Measurements from ENCODE around the gene PITRM1.

PITRM1 gene

DNA sequence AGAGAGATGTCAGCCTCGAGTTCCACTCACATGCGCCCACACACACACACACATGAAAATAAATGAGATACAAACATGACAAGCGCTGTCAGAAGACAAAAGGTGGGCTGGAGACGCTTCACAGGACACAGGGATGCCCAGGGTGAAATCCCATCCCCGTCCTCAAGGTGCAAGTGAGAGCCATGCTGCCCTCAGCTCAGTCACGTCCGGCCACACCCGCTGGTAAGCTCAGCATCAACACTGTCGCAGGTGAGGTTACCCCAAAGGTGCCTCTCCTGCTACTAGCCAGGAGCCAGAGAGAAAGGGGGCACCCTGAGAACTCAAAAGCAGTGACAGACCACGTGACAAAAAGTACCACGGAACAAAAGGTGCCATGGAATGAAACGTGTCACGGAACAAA lies 22.2 kb downstream of the PITRM1 start:
- H3K27me3 ChIP-seq (ENCODE audit: insufficient read depth, poor library complexity, severe bottlenecking) = no peaks in the 10 kb centered on the region
- H3K4me3 ChIP-seq (replicated peaks; ENCODE audit: insufficient read depth, low read length) = no peak overlapping the region
- no peak for DNase-seq (ENCODE audit: low read depth in 1 of 2, low spot score in 1 of 2)
- H3K27ac ChIP-seq (replicated peaks) = no peak overlapping the region
- TF ChIP-seq GABPA (IDR thresholded peaks at IDR 0.05; ENCODE audit: low read depth) = no peak

DNA sequence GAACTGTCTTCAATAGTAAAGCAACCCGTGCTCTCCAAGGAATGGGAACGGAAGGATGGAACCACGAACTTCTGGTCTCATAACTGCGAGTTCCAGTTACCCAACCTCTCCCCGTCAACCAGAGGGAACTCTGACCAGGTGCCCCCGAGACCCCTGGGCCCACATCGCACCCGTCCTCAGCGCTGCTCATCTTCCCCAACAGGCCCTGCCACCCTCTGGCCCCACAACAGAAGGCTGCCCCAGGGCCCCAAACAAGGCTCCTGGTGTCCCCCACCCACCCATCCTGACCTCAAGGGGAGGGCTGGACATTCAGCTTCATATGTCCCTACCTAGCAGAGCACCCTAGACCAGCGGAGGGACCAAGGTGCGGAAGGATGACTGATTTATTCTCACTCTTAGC lies 22.7 kb downstream of the PITRM1 start:
- TF ChIP-seq GABPA (IDR thresholded peaks at IDR 0.05; ENCODE audit: low read depth) (no peak), POLR2AphosphoS5 (IDR thresholded peaks at IDR 0.05; ENCODE audit: low read depth) (no peak), SPI1 (IDR thresholded peaks at IDR 0.05; ENCODE audit: borderline replicate concordance, low read depth) (no peak)
- TF ChIP-seq, protein P1, sequence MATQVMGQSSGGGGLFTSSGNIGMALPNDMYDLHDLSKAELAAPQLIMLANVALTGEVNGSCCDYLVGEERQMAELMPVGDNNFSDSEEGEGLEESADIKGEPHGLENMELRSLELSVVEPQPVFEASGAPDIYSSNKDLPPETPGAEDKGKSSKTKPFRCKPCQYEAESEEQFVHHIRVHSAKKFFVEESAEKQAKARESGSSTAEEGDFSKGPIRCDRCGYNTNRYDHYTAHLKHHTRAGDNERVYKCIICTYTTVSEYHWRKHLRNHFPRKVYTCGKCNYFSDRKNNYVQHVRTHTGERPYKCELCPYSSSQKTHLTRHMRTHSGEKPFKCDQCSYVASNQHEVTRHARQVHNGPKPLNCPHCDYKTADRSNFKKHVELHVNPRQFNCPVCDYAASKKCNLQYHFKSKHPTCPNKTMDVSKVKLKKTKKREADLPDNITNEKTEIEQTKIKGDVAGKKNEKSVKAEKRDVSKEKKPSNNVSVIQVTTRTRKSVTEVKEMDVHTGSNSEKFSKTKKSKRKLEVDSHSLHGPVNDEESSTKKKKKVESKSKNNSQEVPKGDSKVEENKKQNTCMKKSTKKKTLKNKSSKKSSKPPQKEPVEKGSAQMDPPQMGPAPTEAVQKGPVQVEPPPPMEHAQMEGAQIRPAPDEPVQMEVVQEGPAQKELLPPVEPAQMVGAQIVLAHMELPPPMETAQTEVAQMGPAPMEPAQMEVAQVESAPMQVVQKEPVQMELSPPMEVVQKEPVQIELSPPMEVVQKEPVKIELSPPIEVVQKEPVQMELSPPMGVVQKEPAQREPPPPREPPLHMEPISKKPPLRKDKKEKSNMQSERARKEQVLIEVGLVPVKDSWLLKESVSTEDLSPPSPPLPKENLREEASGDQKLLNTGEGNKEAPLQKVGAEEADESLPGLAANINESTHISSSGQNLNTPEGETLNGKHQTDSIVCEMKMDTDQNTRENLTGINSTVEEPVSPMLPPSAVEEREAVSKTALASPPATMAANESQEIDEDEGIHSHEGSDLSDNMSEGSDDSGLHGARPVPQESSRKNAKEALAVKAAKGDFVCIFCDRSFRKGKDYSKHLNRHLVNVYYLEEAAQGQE (IDR thresholded peaks at IDR 0.05; ENCODE audit: insufficient replicate concordance, low read depth) = no peak
- TF ChIP-seq, protein P2, sequence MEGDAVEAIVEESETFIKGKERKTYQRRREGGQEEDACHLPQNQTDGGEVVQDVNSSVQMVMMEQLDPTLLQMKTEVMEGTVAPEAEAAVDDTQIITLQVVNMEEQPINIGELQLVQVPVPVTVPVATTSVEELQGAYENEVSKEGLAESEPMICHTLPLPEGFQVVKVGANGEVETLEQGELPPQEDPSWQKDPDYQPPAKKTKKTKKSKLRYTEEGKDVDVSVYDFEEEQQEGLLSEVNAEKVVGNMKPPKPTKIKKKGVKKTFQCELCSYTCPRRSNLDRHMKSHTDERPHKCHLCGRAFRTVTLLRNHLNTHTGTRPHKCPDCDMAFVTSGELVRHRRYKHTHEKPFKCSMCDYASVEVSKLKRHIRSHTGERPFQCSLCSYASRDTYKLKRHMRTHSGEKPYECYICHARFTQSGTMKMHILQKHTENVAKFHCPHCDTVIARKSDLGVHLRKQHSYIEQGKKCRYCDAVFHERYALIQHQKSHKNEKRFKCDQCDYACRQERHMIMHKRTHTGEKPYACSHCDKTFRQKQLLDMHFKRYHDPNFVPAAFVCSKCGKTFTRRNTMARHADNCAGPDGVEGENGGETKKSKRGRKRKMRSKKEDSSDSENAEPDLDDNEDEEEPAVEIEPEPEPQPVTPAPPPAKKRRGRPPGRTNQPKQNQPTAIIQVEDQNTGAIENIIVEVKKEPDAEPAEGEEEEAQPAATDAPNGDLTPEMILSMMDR (IDR thresholded peaks at IDR 0.05; ENCODE audit: insufficient read depth, low read length) = no peak
- no peak for DNase-seq (ENCODE audit: low read depth in 1 of 2, low spot score in 1 of 2)

DNA sequence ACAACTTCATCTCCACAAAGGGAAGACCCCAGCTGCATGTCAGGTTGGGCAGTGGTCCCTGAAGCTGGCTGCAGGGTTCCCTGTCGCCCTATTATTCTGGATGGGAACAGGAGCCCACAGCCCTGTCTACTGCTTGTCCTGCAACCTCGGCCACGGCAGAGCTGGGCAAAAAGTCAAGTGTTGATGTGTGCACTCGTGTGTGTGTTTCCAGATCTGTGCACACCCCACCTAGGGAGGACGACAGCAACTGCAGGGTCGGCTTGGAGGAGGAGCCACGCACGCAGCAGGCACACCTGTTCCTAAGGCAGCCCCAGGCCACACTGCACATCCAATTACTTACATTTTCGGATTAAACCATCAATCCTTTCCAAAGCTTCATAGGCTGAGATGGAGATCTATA lies 23.6 kb downstream of the PITRM1 start:
- no peak for DNase-seq (ENCODE audit: low read depth in 1 of 2, low spot score in 1 of 2)
- Histone ChIP-seq H3K27me3 (ENCODE audit: insufficient read depth, poor library complexity, severe bottlenecking) (no peaks in the 10 kb centered on the region), H3K4me3 (replicated peaks; ENCODE audit: insufficient read depth, low read length) (no peak overlapping the region), H3K27ac (replicated peaks) (no peak overlapping the region)
- TF ChIP-seq, protein P2 (IDR thresholded peaks at IDR 0.05; ENCODE audit: insufficient read depth, low read length) = no peak
- TF ChIP-seq SPI1 (IDR thresholded peaks at IDR 0.05; ENCODE audit: borderline replicate concordance, low read depth) (no peak), POLR2AphosphoS5 (IDR thresholded peaks at IDR 0.05; ENCODE audit: low read depth) (no peak), GABPA (IDR thresholded peaks at IDR 0.05; ENCODE audit: low read depth) (no peak)
- TF ChIP-seq, protein P1 (IDR thresholded peaks at IDR 0.05; ENCODE audit: insufficient replicate concordance, low read depth) = no peak

More for the DNA sequence above, 22.7 kb downstream of the PITRM1 start:
- H3K27me3 ChIP-seq (ENCODE audit: insufficient read depth, poor library complexity, severe bottlenecking) = no peaks in the 10 kb centered on the region
- H3K4me3 ChIP-seq (replicated peaks; ENCODE audit: insufficient read depth, low read length) = no peak overlapping the region
- no peak overlapping the region for H3K27ac ChIP-seq (replicated peaks)

DNA sequence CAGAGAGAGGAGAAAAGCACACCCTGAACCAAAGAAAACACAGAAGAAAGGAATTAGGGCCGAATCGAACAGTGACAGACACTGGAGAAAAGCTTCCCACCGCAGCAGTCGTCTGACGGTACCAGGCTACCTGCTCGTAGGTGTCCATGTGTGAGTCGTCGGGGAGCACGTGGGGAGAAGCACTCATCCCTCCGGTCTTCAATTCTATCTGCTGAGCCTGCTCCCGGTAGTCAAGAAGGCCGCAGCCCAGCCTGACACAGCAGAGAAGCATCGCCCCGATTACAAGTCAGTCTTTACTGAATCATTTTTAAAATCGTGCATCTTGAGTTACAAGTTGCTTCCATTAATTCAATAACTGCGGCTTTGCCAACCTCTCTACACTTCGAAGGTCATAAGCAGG lies 24.5 kb downstream of the PITRM1 start:
- TF ChIP-seq, protein P1 (IDR thresholded peaks at IDR 0.05; ENCODE audit: insufficient replicate concordance, low read depth) = no peak
- H3K27ac ChIP-seq (replicated peaks) = no peak overlapping the region
- no peak overlapping the region for H3K4me3 ChIP-seq (replicated peaks; ENCODE audit: insufficient read depth, low read length)
- H3K27me3 ChIP-seq (ENCODE audit: insufficient read depth, poor library complexity, severe bottlenecking) = no peaks in the 10 kb centered on the region
- DNase-seq (ENCODE audit: low read depth in 1 of 2, low spot score in 1 of 2) = no peak
